ENCODE measurements around the gene BOK.

The BOK gene

GRCh38 chr2:241531161-241531722, 27.3 kb upstream of the BOK start:
- Mint-ChIP-seq H3K36me3 (ENCODE audit: low read depth) (no peaks in the 10 kb centered on the region), H3K9me3 (peaks cover 14% of the 10 kb centered on the region)
- no peak for TF ChIP-seq CTCF (IDR thresholded peaks at IDR 0.05)

GRCh38 chr2:241532168-241532567, 26.4 kb upstream of the BOK start:
- H3K9me3 Mint-ChIP-seq = peaks cover 5% of the 10 kb centered on the region
- H3K27ac Mint-ChIP-seq = no peak overlapping the region
- H3K4me3 Mint-ChIP-seq = no peak overlapping the region
- peaks cover 50% of the 10 kb centered on the region for H3K27me3 Mint-ChIP-seq (ENCODE audit: low read depth, poor library complexity)
- peaks cover 26% of the 10 kb centered on the region for H3K4me1 Mint-ChIP-seq
- no peak for TF ChIP-seq CTCF (IDR thresholded peaks at IDR 0.05)
- DNase-seq = no peak
- no peaks in the 10 kb centered on the region for H3K36me3 Mint-ChIP-seq (ENCODE audit: low read depth)

More at GRCh38 chr2:241531161-241531722, 27.3 kb upstream of the BOK start:
- Mint-ChIP-seq H3K27ac (no peak overlapping the region), H3K4me3 (no peak overlapping the region), H3K27me3 (ENCODE audit: low read depth, poor library complexity) (peaks cover 49% of the 10 kb centered on the region), H3K4me1 (peaks cover 21% of the 10 kb centered on the region)
- no peak for DNase-seq

- DNase-seq = no peak
- Mint-ChIP-seq H3K27me3 (ENCODE audit: low read depth, poor library complexity) (peaks cover 55% of the 10 kb centered on the region), H3K4me1 (peaks cover 26% of the 10 kb centered on the region), H3K36me3 (ENCODE audit: low read depth) (no peaks in the 10 kb centered on the region), H3K27ac (no peak overlapping the region), H3K9me3 (no peaks in the 10 kb centered on the region), H3K4me3 (no peak overlapping the region)
- no peak for TF ChIP-seq CTCF (IDR thresholded peaks at IDR 0.05)
Measured at GRCh38 chr2:241532733-241533601, 25.6 kb upstream of the BOK start.

- H3K36me3 Mint-ChIP-seq (ENCODE audit: low read depth) = no peaks in the 10 kb centered on the region
- H3K27me3 Mint-ChIP-seq (ENCODE audit: low read depth, poor library complexity) = peaks cover 62% of the 10 kb centered on the region
- no peaks in the 10 kb centered on the region for H3K9me3 Mint-ChIP-seq
- no peak for TF ChIP-seq CTCF (IDR thresholded peaks at IDR 0.05)
- DNase-seq = no peak
- no peak overlapping the region for H3K27ac Mint-ChIP-seq
- H3K4me1 Mint-ChIP-seq = peaks cover 37% of the 10 kb centered on the region
- no peak overlapping the region for H3K4me3 Mint-ChIP-seq
Measured at GRCh38 chr2:241534293-241534692, 24.3 kb upstream of the BOK start.

- no peak for DNase-seq
Measured at GRCh38 chr2:241534701-241535375, 23.7 kb upstream of the BOK start.

More at GRCh38 chr2:241534701-241535375, 23.7 kb upstream of the BOK start:
- Mint-ChIP-seq H3K27ac (no peak overlapping the region), H3K4me1 (peaks cover 38% of the 10 kb centered on the region), H3K27me3 (ENCODE audit: low read depth, poor library complexity) (peaks cover 64% of the 10 kb centered on the region), H3K9me3 (no peaks in the 10 kb centered on the region), H3K36me3 (ENCODE audit: low read depth) (no peaks in the 10 kb centered on the region), H3K4me3 (no peak overlapping the region)
- TF ChIP-seq CTCF (IDR thresholded peaks at IDR 0.05) = no peak
